Measurements from ENCODE around the gene DUOX2. TPM values are rescaled to one million over a fixed set of nuclear protein-coding genes. Genes with fewer than 3 reads are reported as not detected.

DUOX2 gene
- total RNA-seq, 3 donors from 2014 or later (not counting 1 experiment from before 2014, with no cell fraction given) = 2.5 TPM; not detected in 2

GRCh38 chr15:45095661-45096060 lies 18.3 kb downstream of the DUOX2 start:
- no peaks in the 10 kb centered on the region for H3K4me1 ChIP-seq (ENCODE audit: control insufficient read depth, insufficient read depth, low read length)
- Mint-ChIP-seq H3K27ac (no peak overlapping the region), H3K36me3 (no peaks in the 10 kb centered on the region), H3K4me1 (no peaks in the 10 kb centered on the region), H3K27me3 (ENCODE audit: low read depth in 2 of 2) (peaks cover 5 to 20% of the 10 kb centered on the region in 2 donors), H3K9me3 (no peaks in the 10 kb centered on the region), H3K4me3 (no peak overlapping the region)
- 92% methylated on average over 11 of the region's 11 CpGs for WGBS (ENCODE audit: insufficient coverage)
- H3K9me3 ChIP-seq (ENCODE audit: control insufficient read depth, insufficient read depth, low read length) = no peaks in the 10 kb centered on the region
- no peak for DNase-seq
- no peak for TF ChIP-seq CTCF (IDR thresholded peaks at IDR 0.05)
- ATAC-seq = no peak
- H3K27me3 ChIP-seq (ENCODE audit: control insufficient read depth, insufficient read depth, low read length) = peaks cover 2% of the 10 kb centered on the region
- H3K27ac ChIP-seq (ENCODE audit: low read length) = no peak overlapping the region
- H3K4me3 ChIP-seq (ENCODE audit: low read length) = no peak overlapping the region
- intact Hi-C loops (cut with micrococcal nuclease) = no loop called here
- H3K36me3 ChIP-seq (ENCODE audit: control insufficient read depth, insufficient read depth, low read length) = no peaks in the 10 kb centered on the region

- no peak for DNase-seq
- H3K36me3 ChIP-seq (ENCODE audit: control insufficient read depth, insufficient read depth, low read length) = no peaks in the 10 kb centered on the region
- Mint-ChIP-seq H3K27ac (no peak overlapping the region), H3K4me3 (no peak overlapping the region), H3K27me3 (ENCODE audit: low read depth in 2 of 2) (peaks cover 9 to 32% of the 10 kb centered on the region in 2 donors), H3K9me3 (no peaks in the 10 kb centered on the region), H3K4me1 (no peaks in the 10 kb centered on the region), H3K36me3 (no peaks in the 10 kb centered on the region)
- H3K27me3 ChIP-seq (ENCODE audit: control insufficient read depth, insufficient read depth, low read length) = peaks cover 2% of the 10 kb centered on the region
- ATAC-seq = no peak
- no peaks in the 10 kb centered on the region for H3K9me3 ChIP-seq (ENCODE audit: control insufficient read depth, insufficient read depth, low read length)
- H3K27ac ChIP-seq (ENCODE audit: low read length) = no peak overlapping the region
- intact Hi-C loops (cut with micrococcal nuclease) = no loop called here
- no peak overlapping the region for H3K4me3 ChIP-seq (ENCODE audit: low read length)
- TF ChIP-seq CTCF (IDR thresholded peaks at IDR 0.05) = no peak
- H3K4me1 ChIP-seq (ENCODE audit: control insufficient read depth, insufficient read depth, low read length) = no peaks in the 10 kb centered on the region
- 88% methylated on average over 9 of the region's 9 CpGs for WGBS (ENCODE audit: insufficient coverage)
These were observed 19.6 kb downstream of the DUOX2 start for GRCh38 chr15:45094358-45094730.

- DNase-seq = no peak
- WGBS (ENCODE audit: insufficient coverage) = 88% methylated on average over 8 of the region's 11 CpGs
- Mint-ChIP-seq H3K4me1 (no peaks in the 10 kb centered on the region), H3K9me3 (no peaks in the 10 kb centered on the region), H3K36me3 (no peaks in the 10 kb centered on the region), H3K27me3 (ENCODE audit: low read depth in 2 of 2) (peaks cover 11 to 35% of the 10 kb centered on the region in 2 donors), H3K4me3 (no peak overlapping the region), H3K27ac (no peak overlapping the region)
- no peak for ATAC-seq
- H3K27ac ChIP-seq (ENCODE audit: low read length) = no peak overlapping the region
- peaks cover 2% of the 10 kb centered on the region for H3K27me3 ChIP-seq (ENCODE audit: control insufficient read depth, insufficient read depth, low read length)
- H3K4me1 ChIP-seq (ENCODE audit: control insufficient read depth, insufficient read depth, low read length) = no peaks in the 10 kb centered on the region
- intact Hi-C loops (cut with micrococcal nuclease) = no loop called here
- TF ChIP-seq CTCF (IDR thresholded peaks at IDR 0.05) = no peak
- H3K36me3 ChIP-seq (ENCODE audit: control insufficient read depth, insufficient read depth, low read length) = no peaks in the 10 kb centered on the region
- H3K9me3 ChIP-seq (ENCODE audit: control insufficient read depth, insufficient read depth, low read length) = no peaks in the 10 kb centered on the region
- no peak overlapping the region for H3K4me3 ChIP-seq (ENCODE audit: low read length)
These were observed 20.2 kb downstream of the DUOX2 start for GRCh38 chr15:45093622-45094357.

- H3K4me3 Mint-ChIP-seq = no peak overlapping the region
- intact Hi-C loops (cut with micrococcal nuclease) = no loop called here
- DNase-seq = no peak
- 93% methylated on average over 4 of the region's 4 CpGs for WGBS (ENCODE audit: insufficient coverage)
- Histone ChIP-seq H3K9me3 (ENCODE audit: control insufficient read depth, insufficient read depth, low read length) (no peaks in the 10 kb centered on the region), H3K4me3 (ENCODE audit: low read length) (no peak overlapping the region), H3K36me3 (ENCODE audit: control insufficient read depth, insufficient read depth, low read length) (no peaks in the 10 kb centered on the region), H3K27ac (ENCODE audit: low read length) (no peak overlapping the region), H3K27me3 (ENCODE audit: control insufficient read depth, insufficient read depth, low read length) (peaks cover 2% of the 10 kb centered on the region), H3K4me1 (ENCODE audit: control insufficient read depth, insufficient read depth, low read length) (no peaks in the 10 kb centered on the region)
- no peaks in the 10 kb centered on the region for H3K4me1 Mint-ChIP-seq
- no peak for TF ChIP-seq CTCF (IDR thresholded peaks at IDR 0.05)
- H3K36me3 Mint-ChIP-seq = no peaks in the 10 kb centered on the region
- no peak overlapping the region for H3K27ac Mint-ChIP-seq
- H3K9me3 Mint-ChIP-seq = no peaks in the 10 kb centered on the region
- no peak for ATAC-seq
- H3K27me3 Mint-ChIP-seq (ENCODE audit: low read depth in 2 of 2) = peaks cover 11 to 38% of the 10 kb centered on the region in 2 donors
These were observed 21.0 kb downstream of the DUOX2 start for GRCh38 chr15:45093013-45093412.
